ENCODE data around the gene CHN2.
A peak's percentile ranks its signal among the peaks of the same experiment; 100 is the strongest.

CHN2 gene

GRCh38 chr7:29292886-29293658 lies 98.5 kb downstream of the CHN2 start:
- TF ChIP-seq, protein P1, sequence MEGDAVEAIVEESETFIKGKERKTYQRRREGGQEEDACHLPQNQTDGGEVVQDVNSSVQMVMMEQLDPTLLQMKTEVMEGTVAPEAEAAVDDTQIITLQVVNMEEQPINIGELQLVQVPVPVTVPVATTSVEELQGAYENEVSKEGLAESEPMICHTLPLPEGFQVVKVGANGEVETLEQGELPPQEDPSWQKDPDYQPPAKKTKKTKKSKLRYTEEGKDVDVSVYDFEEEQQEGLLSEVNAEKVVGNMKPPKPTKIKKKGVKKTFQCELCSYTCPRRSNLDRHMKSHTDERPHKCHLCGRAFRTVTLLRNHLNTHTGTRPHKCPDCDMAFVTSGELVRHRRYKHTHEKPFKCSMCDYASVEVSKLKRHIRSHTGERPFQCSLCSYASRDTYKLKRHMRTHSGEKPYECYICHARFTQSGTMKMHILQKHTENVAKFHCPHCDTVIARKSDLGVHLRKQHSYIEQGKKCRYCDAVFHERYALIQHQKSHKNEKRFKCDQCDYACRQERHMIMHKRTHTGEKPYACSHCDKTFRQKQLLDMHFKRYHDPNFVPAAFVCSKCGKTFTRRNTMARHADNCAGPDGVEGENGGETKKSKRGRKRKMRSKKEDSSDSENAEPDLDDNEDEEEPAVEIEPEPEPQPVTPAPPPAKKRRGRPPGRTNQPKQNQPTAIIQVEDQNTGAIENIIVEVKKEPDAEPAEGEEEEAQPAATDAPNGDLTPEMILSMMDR (conservative IDR thresholded peaks at IDR 0.05): no peak
- H3K27ac ChIP-seq: peak overlapping the region; percentile 84

DNA sequence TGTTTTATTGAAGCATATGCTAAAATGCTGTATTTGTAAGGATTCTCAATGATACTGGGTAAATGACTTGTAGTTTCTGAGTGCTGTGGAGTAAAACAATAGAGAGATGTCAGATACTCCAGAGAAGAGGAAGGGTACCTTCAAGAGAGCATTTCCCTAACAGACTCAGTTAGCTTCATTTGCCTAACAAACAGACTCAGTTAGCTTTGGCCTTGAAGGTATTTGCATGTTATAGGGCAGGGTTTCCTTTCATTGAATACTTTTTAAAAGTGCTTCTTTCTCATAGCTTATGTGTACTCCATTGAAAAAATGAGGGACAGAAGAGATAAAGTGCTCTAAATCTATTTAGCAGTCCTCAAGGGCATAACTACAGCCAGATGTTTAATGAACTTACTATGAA lies 101.8 kb downstream of the CHN2 start:
- TF ChIP-seq, protein P1 (conservative IDR thresholded peaks at IDR 0.05): no peak
- no peak overlapping the region for H3K27ac ChIP-seq

GRCh38 chr7:29297194-29297890 lies 102.8 kb downstream of the CHN2 start:
- TF ChIP-seq, protein P1 (conservative IDR thresholded peaks at IDR 0.05): no peak
- no peak overlapping the region for H3K27ac ChIP-seq

DNA sequence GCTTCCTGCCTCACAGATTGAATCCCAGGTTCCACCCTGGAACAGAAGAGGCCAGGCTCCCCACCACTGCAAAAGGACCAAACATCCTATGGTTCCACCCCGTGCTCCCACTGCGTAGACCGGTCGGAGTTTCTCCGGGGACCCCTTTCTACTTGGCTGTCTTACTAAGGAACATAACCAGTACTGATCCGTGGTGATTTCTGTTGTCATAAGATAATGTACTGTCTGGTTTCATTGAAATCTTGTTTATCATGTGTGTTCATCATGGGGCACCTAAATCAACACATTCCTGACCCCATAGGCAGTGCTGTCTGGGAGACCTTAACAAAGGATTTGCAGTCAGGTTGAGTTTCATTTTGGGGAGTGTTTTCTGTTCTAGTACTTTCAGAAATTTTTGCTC lies 104.5 kb downstream of the CHN2 start:
- TF ChIP-seq, protein P1 (conservative IDR thresholded peaks at IDR 0.05): no peak
- no peak overlapping the region for H3K27ac ChIP-seq

- no peak overlapping the region for H3K27ac ChIP-seq
- TF ChIP-seq, protein P1 (conservative IDR thresholded peaks at IDR 0.05): no peak
These were observed 105.5 kb downstream of the CHN2 start for GRCh38 chr7:29300026-29300480.

DNA sequence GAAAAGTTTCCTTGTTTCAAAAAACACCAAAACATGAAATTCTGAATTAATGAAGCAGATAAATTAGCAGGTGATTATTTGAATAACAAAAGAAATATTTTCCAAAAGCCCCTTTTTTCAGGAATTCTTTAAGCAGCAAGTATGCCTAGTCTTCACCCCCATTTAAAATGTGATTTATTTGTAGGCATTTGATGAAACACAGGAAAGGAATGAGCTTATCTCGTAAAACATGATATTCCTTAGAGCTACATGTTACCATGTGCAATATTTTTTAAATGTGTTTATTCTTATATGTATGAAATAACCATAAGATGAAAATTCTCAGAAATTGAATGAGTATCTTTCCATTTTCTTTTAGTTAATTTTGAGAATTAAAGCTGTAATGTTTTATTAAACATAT lies 106.1 kb downstream of the CHN2 start:
- TF ChIP-seq, protein P1 (conservative IDR thresholded peaks at IDR 0.05): no peak
- H3K27ac ChIP-seq: no peak overlapping the region

DNA sequence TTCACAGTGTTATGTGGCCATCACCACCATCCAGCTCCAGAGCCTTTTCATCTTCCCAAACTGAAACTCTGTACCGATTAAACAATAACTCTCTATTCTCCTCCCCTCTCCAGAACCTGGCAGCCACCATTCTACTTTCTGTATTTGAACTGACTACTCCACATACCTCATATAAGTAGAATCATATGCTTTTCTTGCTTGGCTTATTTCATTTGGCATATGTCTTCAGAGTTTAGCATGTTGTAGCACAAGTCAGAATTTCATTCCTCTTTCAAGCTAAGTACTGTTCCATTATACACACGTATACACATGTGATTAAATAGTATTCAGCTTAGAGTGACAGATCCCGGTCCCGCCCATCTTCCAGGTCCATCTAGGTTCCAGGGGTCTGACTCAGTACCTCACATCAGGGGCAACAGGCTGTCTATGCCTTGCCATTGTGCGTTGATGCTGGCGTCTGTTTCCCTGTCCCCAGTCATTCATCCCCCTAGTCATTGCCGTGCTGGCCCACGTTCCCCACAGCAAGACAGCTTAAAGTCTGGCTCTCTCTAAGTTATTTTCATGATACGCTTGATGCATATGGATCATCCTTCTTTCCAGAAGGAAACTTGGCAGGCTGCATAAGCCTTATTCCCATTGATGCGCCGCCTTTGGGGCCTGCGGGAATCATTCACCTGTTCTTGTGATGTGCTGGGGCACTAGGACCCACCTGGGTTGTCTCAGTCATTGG lies 108.3 kb downstream of the CHN2 start:
- TF ChIP-seq, protein P1 (conservative IDR thresholded peaks at IDR 0.05): no peak
- H3K27ac ChIP-seq: no peak overlapping the region

Measured in VCaP (cell line).